Activated CD4-positive, CD25-positive, alpha-beta regulatory T cell (primary cell): ENCODE measurements around the gene DCST2.

Experiments used
- DNase-seq, 4 experiments: peaks; one replicate each; lab custom pipeline; 2025; lab: John Stamatoyannopoulos, UW

Gene DCST2

DNA sequence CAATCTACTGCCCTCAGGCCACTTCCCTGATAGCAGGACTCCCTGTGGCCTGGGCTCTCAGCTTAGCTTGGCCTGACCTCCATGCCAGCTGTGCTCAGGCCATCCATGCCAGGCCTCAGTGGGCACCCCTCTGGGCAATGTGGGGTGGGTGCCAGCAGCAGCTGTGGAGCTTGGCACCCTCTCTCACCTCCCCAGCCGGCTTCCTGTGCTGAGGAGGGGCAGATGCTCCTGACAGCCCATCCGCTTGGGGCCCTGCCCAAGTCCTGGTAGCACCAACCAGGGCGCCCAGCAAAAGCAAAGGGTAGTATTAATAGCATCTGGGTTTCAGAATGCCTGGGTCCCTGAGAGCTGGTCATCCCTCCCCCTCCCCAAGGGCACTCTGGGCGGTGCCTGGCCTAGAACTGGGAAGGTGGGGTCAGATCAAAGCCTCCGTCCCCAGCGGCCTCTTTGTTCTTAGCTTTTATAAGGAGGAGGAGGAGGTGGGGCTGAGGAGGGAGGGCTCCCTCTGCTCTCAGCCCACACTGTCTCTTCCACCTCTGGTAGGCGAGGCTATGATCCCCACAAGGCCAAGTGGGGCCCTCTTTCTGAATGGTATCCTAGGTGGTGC lies 36.1 kb upstream of the DCST2 start:
- no peak for DNase-seq

DNA sequence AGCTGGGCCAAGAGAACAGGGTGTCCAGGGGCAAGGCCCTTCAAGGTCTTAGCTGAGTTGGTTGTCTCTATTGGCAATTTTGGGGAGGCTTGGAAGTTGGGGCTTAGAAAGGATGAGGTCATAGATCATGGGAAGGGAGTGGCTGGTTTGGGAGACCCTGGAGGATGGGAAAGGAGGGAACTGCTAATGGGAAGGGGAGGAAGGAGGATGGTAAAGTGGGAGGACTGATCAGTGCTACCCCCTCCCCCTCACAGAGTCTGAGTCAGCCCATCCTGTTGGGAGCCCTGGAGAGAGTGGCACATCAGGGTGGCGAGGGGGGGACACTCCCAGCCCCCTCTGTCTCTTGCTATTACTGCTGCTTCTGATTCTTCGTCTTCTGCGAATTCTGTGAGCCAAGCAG lies 35.0 kb upstream of the DCST2 start:
- DNase-seq, result no peak

DNA sequence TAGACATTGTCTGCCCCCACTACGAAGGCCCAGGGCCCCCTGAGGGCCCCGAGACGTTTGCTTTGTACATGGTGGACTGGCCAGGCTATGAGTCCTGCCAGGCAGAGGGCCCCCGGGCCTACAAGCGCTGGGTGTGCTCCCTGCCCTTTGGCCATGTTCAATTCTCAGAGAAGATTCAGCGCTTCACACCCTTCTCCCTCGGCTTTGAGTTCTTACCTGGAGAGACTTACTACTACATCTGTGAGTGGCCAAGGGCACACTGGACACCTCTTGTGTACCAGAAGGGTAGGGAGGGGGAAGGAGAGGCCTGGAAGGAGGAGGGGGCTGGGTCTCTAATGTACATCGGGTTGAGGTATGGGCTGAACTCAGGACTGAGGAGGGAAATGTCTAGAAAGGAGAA lies 33.2 kb upstream of the DCST2 start:
- DNase-seq, result no peak

DNA sequence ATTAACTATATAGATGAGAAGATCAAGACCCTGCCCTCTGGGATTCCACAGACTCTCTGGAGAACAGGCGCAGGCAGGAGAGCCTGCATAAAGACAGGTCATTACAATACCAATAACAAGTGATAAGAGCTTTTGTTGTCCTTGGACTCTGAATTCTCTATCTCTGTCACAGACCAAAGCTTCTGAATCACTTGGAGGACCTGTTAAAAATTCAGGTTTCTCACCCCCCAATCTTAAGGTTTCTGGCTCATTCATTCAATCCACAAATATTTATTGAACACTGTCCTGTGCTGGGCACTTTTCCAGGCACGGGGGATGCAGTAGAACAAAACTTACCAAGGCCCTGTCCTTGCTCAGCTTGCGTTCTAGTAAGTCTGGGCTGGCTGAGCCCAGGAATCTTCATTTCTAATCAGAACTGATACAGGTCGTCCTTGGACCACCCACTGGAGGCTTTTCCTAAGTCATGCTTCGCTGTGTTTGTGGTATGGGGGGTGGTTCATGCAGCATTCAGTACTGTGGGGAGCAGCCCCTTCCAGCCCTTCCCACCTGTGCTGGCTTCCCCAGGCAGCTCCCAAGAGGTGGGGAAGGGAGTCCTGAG lies 31.4 kb upstream of the DCST2 start:
- no peak for DNase-seq

DNA sequence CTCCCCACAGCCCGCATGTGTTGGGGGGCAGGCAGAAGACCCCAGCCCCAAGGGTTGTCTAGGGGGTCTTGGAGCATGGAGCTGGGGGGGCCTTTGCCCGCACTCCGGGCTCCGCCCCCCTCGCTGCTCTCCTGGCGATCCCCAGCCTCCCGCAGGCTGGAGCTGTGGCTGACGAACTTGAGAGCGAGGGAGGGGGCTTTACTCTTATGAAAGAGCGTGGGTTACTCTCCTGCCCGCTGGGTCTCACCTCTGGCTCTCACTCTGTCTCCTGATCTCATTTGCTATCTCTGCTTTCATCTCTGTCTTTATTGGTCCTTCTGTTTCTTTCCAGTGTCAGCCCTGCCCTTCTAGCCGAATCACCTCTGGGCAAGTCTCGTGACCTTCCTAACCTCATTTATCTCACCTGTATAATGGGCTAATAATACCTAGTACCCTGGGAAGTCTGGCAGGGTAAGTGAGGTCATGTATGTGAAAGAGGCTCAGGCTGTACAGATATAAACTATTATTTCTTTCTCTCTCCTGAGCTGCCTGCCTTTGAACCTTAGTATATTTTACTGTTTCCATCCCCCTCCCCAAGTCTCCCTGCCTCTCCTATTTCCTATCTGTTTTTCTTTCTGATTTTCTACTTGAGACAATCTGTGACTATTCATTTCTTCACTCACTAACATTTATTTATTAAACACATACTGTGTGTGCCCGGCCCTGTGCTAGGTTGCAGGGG lies 30.7 kb upstream of the DCST2 start:
- DNase-seq, result no peak

DNA sequence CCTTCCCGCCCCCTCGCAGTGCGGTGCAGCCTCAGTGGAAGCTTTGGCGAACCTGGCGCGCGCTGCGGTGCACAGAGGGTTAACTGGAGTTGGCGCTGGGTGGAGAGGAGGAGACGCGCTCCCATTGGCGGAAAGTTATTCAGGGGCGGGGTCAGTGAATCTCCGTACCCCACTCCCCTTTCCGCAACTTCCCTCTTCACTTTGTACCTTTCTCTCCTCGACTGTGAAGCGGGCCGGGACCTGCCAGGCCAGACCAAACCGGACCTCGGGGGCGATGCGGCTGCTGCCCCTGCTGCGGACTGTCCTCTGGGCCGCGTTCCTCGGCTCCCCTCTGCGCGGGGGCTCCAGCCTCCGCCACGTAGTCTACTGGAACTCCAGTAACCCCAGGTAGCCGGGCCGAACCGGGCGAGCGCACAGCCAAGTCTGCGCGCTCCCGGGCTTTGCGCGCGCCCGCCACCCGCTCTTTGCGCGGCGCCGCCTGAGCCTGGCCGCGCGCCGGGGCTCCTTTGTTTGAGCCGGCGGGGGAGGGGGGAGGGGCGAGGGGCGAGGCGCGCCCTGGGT lies 30.0 kb upstream of the DCST2 start, which contains the start of gene EFNA4:
Gene EFNA4 (plus strand): TSS at position 191 of the 561 bp plus-strand sequence. CDS start 84 bp downstream, at position 275.
- peak; percentile 52 to 69 (median 64) for DNase-seq

DNA sequence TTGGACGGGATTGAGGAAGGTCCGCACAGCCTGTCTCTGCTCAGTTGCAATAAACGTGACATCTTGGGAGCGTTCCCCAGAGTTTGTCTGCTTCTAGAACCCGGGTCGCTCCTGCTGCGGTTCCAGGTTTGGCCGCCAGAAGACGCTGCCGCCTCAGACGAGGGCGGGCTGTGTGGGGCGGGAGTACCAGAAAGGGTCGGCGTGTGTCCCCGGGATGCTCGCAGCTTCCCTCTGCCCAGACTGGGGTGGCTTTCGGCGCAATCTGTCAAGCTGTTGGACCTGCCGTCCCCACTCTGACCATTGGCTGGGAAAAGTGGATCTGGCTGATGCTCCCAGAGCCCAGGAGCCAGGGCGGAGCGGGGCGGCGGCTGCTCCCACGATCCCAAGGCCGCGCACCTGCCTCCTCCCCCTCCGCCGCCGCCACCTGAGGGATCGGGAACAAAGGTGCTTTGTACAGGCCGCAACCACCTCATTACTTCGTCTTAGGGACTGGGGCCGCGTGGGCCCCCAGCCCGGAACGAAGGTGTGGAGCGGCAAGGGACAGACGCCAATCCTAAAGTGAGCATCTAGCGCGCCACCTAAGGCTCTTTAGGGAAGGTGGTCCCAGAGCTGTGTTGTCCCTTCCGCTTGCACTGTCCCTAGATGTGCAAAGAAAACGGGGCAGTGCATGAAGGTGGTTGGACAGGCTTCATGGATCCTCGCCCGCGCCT lies 29.3 kb upstream of the DCST2 start:
- peak; percentile 39 to 50 (median 44) for DNase-seq

DNA sequence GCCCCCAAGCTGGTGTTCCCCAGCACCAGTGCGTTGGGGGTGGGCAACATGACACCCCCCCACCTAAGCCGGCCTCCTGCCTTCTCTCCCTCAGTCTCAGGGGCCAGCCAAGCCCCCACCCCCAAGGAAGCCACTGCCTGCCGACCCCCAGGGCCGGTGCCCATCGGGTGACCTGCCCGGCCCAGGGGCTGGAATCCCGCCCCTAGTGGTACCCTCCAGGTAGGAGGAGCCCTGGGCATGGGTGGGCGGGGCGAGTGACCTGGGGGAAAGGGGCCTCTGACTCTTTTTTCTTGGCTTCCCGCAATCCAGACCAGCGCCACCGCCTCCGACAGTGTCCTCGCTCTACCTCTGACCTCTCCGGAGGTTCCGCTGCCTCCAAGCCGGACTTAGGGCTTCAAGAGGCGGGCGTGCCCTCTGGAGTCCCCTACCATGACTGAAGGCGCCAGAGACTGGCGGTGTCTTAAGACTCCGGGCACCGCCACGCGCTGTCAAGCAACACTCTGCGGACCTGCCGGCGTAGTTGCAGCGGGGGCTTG lies 28.6 kb upstream of the DCST2 start:
- no peak for DNase-seq

DNA sequence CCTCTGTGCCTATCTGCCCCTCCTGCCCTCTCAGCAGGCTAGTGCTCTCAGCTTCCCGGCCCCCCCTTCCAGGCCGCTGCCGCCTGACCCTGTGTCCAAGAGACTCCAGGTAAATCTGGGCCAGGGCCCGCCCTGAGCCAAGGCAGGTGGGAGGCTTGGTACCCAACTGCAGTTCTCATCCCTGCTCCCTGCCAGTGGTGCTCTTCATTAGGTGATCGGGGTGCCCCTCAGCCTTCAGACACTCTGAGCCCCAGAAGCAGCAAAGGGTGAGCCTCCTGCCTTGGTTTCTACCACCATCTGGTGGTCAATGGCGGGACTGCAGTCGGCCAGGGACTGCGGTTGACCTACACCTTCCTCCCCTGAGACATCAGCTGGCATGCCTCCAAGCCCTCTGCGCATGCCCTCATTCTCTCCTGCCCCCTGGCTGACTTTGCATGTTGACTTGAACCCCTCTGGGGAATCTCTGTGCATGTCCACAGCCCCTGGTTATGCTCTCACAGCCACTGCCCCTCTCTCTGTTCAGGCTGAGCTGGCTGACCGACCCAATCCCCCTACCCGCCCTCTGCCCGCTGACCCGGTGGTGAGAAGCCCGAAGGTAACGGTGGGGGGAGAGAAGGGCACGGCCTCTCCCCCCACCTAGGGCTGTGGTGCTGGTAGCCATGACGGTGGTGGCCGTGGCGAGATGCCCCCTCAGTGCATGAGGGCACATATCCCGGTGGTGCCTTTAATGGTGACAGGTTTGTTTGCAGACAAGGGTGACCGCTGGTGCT lies 28.0 kb upstream of the DCST2 start:
- DNase-seq, result peak; percentile 80 to 98 (median 92)

DNA sequence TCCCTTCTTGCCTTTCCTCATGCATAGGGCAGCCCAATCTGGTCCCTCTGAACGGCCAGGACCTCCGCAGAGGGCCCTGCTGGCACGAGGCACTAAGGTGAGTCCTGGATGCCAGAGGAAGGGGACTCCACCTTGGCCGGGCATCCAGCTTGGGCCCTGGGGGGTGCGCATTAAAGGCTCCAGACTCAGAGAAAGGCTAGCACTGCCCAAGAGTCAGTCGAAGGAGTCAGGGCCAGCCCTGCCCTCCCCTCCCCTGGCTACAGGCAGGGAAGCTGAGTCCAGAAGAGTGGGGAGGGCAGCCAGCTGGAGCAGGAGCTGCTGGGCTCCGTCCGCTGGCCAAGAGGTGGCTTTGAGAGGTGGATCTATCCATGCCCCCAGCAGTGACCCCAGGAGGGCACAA lies 27.2 kb upstream of the DCST2 start:
- DNase-seq, result no peak

DNA sequence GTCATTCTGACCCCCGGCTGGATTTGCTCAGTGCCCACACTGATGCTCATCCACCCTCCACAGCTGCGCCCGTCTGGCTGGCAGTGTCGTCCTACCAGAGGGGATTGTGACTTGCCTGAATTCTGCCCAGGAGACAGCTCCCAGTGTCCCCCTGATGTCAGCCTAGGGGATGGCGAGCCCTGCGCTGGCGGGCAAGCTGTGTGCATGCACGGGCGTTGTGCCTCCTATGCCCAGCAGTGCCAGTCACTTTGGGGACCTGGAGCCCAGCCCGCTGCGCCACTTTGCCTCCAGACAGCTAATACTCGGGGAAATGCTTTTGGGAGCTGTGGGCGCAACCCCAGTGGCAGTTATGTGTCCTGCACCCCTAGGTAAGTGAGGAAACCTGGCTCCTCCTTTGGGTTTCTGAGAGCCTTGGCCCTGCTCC lies 24.2 kb upstream of the DCST2 start:
- DNase-seq, result no peak

DNA sequence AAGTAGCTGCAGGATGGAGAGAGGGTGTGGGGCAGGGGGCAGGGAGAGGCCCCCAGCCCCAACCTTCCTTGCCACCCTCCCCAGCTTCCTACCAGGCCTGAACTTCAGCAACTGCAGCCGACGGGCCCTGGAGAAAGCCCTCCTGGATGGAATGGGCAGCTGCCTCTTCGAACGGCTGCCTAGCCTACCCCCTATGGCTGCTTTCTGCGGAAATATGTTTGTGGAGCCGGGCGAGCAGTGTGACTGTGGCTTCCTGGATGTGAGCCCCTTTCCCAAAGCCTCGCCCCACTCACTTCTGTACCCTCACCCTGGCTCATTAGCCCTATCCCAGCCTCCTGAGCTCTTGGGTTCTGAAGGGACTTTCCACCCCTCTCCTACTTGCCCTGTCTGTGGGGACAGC lies 23.5 kb upstream of the DCST2 start:
- no peak for DNase-seq

DNA sequence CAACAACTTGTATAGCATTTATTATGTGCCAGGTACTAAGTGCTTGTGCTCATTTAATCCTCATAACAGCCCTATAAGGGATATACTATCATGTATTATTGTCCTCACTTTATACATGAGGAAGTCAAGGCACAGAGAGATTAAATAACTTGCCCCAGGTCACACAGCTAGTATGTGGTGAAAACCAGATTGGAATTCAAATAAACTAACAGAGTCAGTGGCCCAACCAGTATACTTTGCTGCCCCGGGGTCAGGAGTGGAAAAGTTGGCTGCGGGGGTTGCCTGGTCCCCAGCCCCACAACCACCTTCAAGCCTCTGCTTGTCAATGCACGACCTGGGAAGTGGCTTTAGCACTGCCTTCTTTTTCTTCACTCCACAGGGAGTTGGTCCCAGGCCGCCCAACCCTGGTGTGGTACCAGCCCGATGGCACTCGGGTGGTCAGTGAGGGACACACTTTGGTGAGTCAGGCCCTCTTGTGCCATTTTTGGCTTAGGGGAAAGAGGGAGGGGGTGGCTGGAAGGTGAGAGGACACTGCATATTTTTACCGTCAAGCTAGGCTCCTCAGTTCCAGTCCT lies 20.0 kb upstream of the DCST2 start:
- DNase-seq, result no peak

DNA sequence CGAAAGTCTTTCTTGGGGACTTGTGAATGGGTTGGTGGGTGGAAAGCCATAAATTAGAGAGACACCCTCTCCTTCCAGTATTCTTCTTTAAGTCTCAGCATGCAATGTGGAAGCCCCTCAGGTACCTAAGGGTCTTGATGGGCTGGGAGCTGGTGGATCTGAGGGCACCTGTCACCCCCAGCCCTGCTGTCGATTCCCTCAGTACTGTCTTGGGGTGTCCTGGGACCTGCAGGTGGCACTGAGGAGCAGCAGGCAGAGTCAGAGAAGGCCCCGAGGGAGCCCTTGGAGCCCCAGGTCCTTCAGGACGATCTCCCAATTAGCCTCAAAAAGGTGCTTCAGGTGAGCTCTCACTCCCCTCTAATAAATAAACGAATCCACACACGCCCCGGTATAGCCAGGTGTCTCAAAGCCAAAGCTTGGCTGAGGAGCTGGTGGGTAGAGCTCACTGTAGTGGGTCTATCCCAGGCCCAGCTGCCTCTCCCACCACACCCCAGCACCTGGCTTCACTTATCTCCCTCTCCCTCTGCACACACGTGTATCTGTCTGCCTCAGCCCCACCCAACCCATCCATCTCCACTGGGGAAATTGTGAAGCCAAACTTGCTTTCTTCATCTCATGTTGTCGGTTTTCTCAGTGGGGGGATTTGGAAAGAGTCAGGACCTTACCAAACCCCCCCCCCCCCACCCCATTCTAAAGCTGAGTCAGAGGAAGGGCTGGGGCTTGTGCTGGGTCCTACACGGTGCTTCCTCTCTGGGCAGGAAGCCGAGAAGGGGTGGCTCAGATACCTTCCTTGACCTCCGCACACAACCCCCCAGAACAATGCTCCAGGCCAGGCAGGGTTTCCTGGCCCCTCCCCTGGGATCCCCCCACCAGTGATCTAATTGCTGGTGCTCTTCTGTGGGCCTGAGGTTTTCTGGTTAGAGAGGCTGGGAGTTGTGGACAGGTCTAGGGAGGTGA lies 19.1 kb upstream of the DCST2 start:
- no peak for DNase-seq

DNA sequence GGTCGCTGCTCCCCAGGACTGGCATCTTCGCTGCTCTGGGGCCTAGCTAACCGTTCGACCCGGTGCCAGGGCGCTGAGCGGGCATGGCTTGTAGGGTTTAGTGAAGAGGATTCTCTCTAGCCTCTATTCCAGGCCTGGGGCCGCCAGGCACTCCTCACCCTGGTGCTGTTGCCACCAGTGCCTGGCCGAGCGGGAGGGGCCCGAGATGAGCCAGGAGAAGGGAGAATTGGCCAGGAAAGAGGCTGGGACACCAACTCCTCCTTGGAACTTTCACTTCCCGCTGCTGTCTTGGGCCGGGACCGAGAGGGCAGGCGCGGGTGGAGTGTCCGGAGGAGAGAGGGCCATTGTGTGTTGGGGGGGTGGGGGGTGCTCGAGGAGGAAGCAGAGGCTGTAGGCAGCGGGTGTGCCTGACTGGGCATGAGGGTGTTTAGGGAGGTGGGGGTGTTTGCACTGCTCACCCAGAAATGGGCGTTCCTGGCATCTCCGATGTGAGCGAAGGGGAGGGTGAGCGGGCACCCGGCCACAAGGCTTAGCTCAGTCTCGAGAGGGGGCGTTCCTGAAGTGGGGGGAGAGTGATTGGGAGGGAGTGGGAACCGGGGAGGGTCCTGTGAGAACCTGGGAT lies 18.3 kb upstream of the DCST2 start:
- peak in 2 of 4 experiments; percentile 12 to 18 for DNase-seq

DNA sequence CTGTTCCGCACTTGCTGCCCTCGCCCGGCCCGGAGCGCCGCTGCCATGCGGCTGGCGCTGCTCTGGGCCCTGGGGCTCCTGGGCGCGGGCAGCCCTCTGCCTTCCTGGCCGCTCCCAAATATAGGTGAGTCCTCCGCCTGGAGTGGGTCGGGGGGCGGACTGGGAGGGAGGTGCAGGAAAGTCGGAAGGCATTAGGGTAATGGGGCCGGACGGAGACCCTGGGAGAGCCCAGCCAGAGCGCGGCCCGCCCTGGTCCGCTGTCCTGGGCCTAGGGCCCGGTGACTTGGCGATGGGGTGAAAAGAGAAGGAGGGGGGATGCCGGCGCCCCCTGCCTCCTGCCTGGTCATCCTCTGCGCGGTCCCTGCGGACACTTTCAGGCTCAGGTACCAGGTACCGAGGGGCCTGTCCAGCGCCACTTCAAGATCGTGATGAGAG lies 17.8 kb upstream of the DCST2 start:
- no peak for DNase-seq

DNA sequence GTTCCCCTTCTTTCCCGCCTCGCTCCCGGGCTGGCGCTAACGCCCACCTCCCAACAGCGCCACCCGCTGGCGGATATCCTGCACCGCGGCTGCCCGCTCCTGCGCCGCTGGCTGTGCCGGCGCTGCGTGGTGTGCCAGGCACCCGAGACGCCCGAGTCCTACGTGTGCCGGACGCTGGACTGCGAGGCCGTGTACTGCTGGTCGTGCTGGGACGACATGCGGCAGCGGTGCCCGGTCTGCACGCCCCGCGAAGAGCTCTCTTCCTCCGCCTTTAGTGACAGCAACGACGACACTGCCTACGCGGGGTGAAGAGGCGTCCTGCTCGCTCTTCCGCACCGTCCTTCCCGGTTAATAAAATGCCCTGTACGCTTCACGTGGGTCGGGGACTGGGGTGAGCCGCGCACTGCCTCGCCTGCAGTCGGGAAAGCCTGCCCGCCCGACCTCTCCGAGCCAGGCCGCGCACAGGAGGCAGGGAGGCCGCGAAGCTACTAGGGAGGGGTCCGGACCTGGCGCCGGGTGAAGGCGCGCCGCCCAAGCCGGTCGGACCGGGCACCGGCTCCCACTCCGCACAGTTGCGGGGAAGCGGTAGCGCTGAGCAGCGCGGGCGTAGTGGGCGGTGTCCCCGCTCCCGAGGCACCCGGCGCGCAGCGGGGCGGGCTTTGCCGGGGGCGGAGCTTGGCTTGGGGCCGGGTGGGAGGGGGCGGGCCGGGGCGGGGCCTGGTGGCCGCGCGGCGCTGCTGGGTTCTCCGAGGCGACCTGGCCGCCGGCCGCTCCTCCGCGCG lies 17.2 kb upstream of the DCST2 start, which contains the start of gene ADAM15:
Gene ADAM15 (plus strand): TSS at position 757 of the 782 bp plus-strand sequence. CDS start 71 bp downstream, outside the sequence.
- DNase-seq, result peak; percentile 64 to 70 (median 68)
